NCI-H82 treated with DMSO at 0.1 percent for 48 hours (cell line): ENCODE results near the gene NOS3.
A peak's percentile ranks its signal among the peaks of the same experiment; 100 is the strongest.

Experiments
- DNase-seq: peaks from one replicate; lab custom pipeline; 2025; ENCODE audit not compliant: unreplicated experiment; lab: John Stamatoyannopoulos, UW

Gene NOS3

DNA sequence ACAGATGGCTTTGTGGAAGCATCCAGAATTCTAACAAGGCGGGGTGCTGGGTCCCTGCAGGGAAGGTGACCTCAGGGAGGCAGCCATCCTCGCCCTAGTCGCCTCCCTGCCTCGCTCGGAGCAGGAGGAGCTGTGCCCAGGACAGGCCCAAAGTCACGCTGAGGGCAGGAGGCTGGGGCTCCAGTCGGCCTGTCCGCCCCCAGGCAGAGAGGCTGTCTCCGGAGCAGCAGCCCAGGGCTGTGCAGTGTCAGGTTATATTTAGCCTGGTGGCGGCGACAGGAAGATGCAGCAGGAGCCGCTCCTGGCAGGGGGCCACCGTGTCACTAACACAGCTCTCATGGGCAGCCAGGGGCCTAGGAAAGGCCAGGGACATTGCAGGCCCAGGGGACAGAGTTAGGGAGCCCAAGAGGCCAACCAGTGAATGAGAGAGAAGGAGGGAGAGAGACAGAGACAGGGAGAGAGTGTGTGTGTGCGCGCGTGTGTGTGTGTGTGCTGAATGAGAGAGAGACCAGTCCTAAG is 26.2 kb upstream of the NOS3 start:
- no peak for DNase-seq

DNA sequence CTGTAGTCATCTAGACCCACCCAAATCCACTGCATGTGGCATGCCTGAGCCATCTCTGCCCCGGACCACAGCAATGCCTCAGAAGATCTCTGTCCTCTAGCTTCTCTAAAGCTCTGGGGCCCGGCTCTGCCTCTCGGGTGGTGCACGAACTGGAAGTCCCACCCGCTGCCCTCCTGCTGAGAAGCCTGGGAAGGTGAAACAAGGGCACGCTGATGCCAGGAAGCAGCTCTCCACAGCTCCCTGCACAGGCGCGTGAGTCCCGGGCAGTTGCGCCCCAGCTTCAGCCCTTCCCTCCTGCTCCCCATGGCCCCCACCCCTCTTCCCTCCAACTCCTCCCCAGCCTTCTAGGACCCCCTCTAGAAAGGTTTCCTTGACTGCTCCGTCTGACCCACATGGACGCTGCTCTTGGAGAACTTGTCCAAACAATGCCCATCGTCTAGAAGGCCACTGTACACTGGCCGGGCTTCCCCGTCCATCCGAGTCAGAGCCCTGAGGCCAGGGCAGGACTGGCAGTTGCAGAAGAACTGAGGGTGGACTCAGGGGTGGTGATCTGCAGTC is 25.5 kb upstream of the NOS3 start:
- DNase-seq = no peak

DNA sequence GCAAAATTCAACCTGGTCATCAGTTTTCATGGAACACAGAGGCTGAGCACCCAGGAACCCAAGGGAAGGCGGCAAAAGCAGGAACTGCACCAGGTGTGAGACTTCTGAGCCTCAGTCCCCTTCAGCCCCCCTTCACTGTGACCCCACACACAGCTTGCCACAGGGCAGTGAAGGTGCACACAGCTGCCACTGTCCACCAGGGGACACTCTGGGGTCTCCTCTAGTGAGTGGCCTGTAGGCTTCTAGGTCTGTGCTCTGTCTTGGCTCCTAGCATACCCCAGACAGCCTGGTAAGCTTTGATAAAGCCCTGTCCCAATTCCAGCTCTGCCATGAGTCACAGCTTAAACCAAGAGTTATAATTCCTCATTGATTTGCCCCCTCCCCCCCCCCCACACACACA is 24.8 kb upstream of the NOS3 start:
- DNase-seq = no peak

DNA sequence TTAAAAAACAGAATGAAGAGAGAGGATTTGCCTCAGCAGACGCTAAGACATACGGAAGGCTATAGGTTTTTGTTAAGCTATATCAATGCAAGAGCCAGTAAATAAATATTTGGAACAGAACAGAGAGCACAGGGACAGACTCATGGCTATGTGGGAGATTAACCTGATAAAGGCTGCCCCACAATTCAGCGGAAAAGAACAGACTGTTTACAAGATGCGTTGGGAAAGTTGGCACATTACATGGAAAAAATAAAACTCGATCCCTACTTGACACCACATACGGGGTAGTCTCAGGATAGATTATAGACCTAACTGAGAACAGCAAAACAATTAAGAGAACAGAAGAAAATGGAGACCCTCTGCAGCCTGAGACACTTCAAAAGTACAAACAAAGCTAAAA is 23.5 kb upstream of the NOS3 start:
- no peak for DNase-seq

DNA sequence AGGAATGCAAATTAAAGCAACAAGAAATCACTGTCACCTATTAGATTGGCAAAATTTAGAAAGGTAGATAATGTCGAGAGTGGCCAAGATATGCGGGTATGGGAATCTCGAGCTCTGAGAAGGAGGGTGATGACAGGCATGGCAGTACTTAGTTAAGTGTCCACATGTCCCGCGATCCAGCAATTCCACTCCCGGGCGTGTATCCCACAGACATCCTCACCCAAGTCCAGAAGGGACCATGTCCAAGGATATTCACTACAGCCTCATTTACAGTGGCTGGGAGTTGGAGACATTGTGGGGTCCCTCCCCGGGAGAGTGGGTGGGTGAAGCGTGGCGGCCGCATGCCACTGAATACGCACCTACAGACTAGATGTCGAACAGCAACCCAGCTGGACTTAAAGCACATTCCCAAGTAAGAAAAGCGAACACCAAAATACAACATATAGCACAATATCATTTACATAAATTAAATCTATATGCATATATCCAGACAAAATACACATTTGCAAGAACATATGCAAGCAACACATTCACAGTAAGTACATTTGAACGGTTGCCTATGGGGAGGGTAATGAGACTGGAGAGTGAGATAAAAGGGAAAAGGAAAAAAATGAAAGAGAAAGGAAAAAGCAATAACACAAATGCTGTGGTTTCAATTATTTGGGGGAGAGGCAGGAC is 22.6 kb upstream of the NOS3 start:
- DNase-seq = no peak

DNA sequence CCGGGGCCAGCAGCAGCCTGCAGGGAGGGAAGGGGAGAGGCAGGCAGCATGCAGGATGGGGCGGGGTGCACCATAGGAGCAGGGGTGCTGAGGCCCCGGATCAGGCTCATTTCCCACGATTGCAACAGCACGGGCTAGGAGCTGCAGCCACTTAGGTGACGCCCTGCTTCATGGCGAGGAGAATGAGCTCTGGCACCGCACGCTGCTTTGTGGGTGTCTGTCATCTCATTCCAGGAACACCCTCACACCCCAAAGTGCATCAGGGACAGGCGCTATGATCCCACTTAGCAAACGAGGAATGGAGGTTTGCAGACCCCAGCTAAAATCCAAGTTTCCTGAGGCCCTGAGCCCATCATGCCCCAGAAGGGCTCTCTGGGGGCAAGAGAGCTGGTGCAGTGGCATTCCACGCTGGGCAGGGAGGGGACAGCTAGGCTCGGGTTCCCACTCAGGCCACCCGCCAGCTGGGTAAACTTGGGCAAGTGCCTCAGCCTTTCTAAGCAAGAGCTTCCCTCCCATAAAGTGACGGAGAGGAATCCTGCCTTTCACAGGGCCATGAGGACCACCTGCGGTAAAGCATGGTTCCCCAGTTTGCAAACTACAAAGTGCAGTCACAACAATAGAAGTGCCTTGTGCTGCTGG is 22.0 kb upstream of the NOS3 start:
- no peak for DNase-seq

DNA sequence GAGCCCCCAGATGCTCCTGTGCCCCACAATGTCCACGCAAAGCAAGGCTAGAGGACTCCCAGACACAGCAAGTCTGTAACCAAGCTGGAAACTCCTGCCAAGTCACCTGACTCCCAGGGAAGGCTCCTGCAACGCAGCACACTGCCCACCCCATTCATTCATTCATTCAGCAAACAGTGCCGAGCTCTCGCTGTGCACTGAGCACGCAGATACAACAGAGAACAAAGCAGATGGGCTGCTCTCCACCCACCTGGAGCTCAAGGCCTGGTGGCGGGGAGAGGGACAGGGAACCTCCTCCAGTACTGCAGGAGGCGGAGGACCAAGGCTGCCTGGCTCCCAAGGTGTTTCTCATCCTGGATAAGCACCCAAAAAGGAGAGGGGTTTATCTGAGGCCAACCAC is 21.3 kb upstream of the NOS3 start:
- no peak for DNase-seq

DNA sequence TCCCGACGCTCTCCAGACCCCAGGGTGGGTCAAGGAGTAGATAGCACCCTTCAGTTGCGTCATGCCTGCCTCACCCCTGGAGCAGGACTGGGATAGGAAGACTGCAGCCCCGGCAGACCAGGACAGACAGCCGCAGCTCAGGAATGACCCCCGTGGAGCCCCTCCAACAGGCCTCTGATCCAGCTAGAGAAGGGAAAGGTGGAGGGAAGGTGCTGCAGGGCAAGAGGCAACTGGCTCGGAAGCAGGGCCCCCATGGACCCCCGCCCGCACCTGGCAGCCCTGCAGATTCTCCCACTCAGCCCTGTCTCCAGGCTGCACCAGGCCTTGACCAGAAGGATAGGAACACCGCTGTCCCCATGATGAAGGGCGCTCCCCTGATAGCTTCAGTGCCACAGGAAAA is 20.4 kb upstream of the NOS3 start:
- no peak for DNase-seq

DNA sequence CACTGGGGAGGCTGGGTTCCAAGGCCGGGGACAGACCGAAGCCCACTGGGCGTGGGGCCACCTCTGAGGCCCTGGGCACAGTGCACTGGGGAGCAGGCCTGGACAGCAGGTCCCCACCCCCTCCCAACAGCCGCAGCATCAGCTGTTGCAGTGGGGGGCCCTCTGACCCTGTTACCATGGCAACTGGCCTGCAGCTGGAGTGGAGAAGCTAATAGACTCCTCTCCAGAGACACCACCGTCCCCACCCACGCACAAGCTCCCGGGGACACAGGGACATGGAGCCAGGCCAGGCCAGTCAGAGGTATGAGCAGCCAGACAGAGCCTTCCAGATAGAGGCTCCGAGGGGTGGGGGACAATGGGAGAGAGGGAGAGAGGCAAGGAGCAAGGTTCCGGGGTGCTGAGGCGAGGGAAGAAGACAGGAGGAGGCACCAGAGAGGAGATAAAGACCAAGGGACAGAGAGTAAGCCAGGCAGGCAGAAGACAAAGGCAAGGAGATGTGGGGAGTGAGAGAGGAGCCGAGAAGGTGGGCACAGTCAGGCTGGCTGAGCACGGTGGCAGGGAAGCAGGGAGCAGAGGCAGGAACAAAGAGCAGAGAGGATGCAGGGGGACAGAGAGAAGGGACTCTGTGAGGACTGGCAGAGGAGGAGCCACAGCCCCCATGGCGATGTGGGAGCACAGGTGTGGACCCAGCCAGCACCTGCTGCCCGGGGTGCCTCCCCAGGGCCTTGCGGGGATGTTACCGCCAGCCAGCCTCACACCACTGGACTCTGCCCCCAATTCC is 19.4 kb upstream of the NOS3 start:
- DNase-seq = no peak

DNA sequence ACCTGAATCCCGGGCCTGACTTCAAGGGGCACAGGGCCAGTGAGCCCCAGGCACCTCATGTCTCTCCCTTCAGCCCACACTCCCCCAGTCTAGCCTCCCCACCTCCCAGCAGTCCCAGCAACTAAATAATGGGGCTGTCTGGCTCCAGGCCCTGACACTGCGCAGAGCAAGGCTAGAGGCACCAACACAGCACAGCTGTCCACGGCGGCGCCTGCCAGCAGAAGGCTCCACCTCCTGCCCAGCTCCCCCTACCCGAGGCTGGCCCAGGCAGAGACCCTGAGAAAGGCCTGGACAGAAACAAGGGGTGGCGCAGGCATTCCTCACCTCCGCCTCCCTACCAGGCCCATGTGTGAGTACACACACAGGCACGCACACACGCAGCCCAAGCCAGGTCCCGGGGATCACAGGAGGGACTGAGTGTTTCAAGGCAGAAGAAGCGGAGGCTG is 18.8 kb upstream of the NOS3 start:
- DNase-seq = no peak

DNA sequence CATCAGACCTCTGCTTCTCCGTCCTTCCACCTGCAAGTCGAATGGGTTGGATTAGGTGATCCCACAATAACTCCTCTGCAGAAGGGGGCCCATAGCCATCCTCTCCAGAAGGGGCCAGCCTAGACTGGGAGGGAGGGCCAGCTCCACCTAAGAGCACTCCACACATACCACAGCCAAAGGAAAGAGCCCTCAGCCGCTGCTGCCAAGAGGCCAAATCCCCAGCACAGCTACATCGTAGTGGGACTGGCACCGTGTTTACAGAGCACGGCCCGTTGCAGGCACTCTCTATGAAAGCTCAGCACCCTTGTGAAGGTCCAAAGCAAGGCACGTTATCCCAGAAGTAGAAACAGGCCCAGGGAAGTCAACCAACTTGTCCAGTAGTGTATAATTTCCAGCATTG is 18.1 kb upstream of the NOS3 start:
- no peak for DNase-seq

DNA sequence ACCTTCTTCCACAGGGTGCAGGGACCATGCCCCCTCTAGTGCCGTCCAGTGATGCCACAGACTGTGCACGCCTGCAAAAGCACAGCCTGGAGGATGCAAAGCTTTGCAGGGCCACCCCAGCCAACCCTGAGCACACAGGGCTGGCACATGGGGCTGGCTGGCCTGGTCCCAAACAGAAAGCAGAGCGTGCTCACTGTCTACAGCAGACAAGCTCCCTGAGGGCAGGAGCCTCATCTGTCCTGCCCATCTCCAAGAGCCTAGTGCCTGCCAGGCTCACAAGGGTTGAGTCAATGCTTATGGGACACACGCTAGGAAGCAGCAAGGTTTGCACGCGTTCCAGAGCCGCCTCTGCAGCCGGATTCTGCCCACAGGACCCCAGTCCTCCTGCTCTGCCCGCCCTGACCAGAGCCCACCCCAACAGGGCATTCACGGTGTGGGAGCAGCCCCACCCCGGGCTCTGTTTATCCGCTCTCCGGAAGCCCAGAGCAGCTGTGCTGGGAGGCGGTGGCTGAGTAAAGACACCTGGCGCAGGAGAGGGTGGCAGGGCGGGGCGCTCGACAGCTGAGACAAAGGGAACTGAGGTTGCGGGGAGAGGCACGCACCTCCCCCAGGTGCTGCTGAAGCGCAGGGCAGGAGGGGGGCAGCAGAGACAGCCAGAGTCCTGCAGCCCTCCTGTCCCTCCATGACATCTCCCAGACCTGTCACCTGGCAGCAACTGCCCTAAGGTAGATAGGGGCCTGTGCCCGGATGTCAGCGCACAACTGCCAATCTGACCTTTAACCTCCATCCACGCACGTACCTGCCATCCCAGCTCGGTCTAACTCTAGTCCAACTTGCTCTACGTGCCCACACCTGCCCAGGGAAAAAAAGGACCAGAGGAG is 17.0 kb upstream of the NOS3 start:
- DNase-seq = no peak

DNA sequence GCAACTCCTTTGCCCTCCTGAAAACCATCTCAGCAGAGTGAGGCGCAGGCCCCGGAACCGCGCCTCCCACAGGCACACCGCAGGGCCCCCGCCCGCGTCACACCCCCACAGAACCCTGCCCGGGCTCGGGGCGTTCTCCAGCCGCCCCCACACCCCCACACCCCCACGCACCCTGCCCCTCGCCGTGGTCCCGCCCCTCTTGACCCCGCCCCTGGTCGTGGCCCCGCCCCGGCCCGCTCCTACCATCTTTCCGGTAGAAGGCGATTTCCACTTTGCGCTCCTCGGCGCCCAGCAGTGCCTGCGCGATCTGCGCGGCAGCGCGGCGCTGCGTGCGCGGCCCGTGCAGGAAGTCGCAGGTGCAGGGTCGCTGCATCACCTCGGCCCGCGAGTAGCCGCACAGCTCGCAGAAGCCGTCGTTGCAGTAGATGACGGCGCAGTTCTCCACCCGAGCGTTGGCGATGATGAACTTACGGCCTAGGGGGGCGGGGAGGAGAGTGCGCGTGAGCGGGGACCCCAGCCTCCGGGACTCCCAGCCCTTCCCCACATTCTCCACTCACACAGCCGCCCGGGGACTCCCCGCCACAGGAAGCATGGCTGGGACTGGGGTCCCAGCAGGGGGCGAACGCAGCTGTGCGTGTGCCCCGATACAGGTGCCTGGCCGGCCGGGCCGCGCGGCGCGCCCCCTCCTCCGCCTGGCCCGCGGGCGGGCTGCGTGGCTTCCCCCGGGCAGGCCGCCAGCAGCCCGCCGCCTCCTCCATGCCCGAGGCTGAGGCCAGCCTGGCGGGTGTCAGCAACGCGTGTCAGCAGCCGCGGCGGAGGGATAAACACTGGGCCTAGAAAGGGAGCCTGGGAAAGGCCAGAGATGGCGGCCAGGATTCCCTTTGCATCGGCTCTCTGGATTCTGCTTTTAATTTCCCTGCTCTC is 16.1 kb upstream of the NOS3 start:
- no peak for DNase-seq

DNA sequence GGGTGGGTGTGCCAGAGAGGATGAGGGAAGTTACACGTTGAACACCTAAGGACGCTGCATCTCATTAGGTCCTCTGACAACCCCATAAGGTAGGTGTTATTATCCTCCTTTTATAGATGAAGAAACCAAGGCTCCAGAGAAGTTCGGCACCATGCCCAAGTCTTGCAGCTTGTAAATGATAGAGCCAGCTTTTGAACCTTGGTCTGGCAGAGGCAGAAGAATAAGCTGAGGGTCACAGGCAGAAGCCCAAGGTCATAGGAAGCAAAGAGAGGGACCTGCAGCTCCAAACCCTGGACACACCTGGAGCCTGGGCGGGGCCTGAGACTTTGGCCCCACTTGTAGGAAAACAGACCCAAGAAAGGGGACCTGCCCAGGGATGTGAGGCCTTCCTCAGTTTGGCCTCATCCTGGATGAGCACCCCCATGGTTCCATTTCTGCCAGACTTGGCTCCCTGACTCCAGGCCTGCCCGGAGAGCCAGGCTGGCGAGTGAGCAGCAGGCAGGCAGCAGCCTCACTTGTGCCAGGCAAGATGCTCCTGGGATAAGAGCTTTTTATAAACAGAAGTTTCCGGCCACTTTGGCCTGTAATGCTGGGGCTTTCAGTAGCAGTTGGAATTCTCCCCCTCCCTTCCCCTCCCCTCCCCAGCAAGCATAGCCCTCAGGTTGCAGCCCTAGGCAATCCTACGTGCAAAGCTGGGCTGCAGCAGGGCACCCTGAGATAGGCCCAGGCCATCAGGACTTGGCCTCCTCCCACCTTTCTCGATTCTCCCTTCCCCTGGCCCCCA is 15.1 kb upstream of the NOS3 start:
- DNase-seq = no peak

DNA sequence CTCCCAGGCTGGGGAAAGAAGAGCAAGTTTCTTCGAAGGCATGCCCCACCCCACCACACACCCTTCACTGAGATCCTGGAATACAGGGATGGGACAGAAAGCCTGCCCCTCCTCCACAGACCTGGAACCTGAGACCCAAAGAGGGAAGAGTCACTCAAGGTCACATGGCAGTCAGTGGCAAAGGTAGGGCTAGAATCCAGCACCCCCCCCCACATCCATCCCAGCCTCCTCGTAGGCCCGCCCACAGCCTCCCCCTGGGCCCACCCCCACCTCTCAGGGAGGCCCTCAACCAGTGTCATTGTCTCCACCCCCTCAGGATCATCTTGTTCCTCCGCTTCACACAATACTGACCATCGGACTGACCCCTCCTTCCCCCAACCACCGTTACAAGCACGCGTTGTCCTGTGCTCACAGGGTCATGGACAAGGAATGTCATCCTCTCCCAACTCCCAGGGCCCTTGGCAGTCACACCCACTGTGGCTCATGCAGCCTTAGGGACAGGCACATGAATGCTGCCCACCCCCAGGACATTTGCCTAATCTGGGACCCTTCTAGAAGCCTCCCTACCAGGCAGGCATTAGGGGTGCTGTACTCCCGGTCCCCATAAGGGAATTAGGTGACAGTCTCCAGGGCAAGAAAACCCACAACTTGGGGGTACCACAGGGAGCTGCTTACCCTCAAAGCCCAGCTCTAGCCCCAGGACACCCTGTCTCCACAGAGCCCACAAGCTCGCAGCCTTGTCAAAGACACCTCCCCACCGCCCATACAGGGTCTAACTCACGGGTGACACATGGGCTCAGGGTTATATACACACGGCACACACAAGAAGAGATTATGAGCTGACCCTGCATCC is 14.1 kb upstream of the NOS3 start:
- DNase-seq = peak; percentile 22

DNA sequence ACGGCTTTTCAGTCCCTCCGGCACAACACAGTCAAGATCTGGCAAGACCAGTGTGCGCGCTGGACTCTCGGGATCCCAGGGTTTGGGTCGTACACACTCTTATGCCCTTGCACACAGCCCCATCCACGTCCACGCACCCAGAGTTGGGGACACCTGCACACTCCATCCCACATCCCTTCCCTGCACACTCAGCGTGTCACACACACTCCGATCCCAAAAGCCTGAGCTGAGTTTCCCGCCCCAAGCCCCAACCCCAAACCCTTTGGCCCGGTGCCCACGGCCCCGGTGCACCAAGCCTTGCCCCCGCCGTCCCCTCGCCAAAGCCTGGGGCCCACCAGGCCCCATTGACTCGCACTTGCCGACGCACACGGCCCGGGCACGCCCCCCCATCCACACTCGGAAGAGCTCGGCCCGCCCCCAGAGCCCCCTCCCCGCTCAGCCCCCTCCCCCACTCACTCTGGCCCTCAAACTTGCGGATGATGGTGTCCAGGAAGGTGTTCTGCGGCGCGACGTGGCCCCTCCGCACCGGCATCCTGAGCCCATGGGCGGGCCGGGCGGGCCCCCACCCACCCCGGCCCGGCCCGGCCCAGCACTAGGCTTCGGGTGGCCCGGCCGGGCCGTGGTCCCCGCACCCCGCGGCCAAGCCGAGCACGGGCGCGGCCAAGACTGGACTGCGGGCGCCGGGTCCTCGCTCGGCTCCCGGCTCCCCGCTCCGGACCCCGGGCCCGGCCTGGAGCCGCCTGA is 13.3 kb upstream of the NOS3 start:
- no peak for DNase-seq

DNA sequence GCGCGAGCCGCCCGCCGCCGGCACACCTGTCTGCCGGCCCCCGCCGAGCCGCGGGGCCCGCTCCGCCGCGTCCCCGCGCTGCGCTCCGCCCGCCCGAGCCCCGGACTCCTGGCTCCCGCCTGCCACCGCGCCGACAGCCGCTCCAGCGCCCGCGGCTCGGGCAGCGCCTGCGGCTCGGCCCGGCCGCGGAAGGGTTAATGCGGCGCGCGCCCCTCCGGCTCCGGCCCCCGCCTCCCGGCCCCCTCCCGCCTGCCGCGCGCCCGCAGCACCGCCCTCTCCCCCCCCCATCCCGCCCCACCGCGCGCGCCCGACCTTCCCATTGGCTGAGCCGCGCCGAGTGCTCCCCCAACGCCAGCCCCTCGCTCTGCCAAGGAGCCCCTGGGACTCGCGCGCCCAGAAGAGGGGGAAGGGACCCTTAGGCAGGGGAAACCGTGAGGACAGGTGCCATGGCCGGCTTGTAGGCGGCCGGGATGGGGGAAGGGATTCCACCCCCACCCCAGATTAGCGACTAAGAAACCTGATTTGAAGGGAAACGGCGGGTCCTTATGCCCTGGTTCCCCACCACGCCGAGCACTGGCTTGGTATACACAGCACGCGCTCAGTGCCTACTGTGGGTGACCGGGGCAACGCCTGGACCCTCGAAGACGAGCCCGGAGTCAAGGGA is 12.6 kb upstream of the NOS3 start, which contains the start of gene KCNH2:
Gene KCNH2 (minus strand): TSS at position 196 of the 664 bp plus-strand sequence. CDS start 408 bp downstream, outside the sequence.
- peak; percentile 80 for DNase-seq
